SK-N-SH (cell line): ENCODE data around the gene BSX.

ENCODE experiments used
- CTCF ChIP-seq: fragments of 200-600 bp; sonication (generic); IDR thresholded peaks from 2 replicates; pipeline ENCODE4 v1.6.1; 2017; ENCODE audit warnings: antibody characterized with exemption, mild to moderate bottlenecking, moderate library complexity
- EP300 ChIP-seq, 2 experiments: IDR thresholded peaks; 2 replicates each; pipeline versions ENCODE4 v1.4.0 to v1.6.1; 2012; ENCODE audit warnings: borderline replicate concordance in 1 of 2, low read depth in 1 of 2, low read length in 1 of 2
- EZH2phosphoT487 ChIP-seq: fragments of 200-600 bp; sonication (generic); IDR thresholded peaks from 2 replicates; pipeline ENCODE4 v1.6.1; 2017; ENCODE audit warnings: low read depth, mixed run types, mild to moderate bottlenecking, antibody characterized with exemption, moderate library complexity, borderline replicate concordance
- JUND ChIP-seq: IDR thresholded peaks from 2 replicates; pipeline ENCODE4 v1.4.0; 2012
- MAX ChIP-seq: IDR thresholded peaks from 2 replicates; pipeline ENCODE4 v1.4.0; 2012; ENCODE audit warnings: low read depth
- NFIC ChIP-seq: IDR thresholded peaks from 2 replicates; pipeline ENCODE4 v1.4.0; 2012; ENCODE audit warnings: borderline replicate concordance
- POLR2AphosphoS5 ChIP-seq: IDR thresholded peaks from 2 replicates; pipeline ENCODE4 v1.6.1; 2012; ENCODE audit warnings: low read depth, low read length
- RAD21 ChIP-seq: IDR thresholded peaks from 2 replicates; pipeline ENCODE4 v1.6.1; 2012; ENCODE audit warnings: mild to moderate bottlenecking, low read length
- REST ChIP-seq: IDR thresholded peaks from 2 replicates; pipeline ENCODE4 v1.6.1; 2012; ENCODE audit warnings: mild to moderate bottlenecking, low read depth, low read length, moderate library complexity
- RFX5 ChIP-seq: IDR thresholded peaks from 2 replicates; pipeline ENCODE4 v1.6.1; 2012; ENCODE audit warnings: mild to moderate bottlenecking, improper control_type of control experiment, low read length
- TAF1 ChIP-seq: IDR thresholded peaks from 2 replicates; pipeline ENCODE4 v1.6.1; 2012; ENCODE audit warnings: low read depth, mild to moderate bottlenecking, low read length, moderate library complexity, borderline replicate concordance
- TCF12 ChIP-seq: IDR thresholded peaks from 2 replicates; pipeline ENCODE4 v1.4.0; 2012
- USF2 ChIP-seq: fragments of 150-350 bp; IDR thresholded peaks from 2 replicates; pipeline ENCODE4 v1.6.1; 2017; ENCODE audit warnings: antibody characterized with exemption, low read length, low read depth, borderline replicate concordance
- YY1 ChIP-seq: IDR thresholded peaks from 2 replicates; pipeline ENCODE4 v1.4.0; 2012; ENCODE audit warnings: low read depth, mild to moderate bottlenecking

- TF ChIP-seq RAD21 (no peak), CTCF (no peak), EP300 (IDR thresholded peaks at IDR 0.05; ENCODE audit: borderline replicate concordance in 1 of 2, low read depth in 1 of 2, low read length in 1 of 2) (no peak), TAF1 (no peak), MAX (no peak), POLR2AphosphoS5 (no peak), NFIC (no peak), JUND (no peak), USF2 (no peak), TCF12 (no peak), EZH2phosphoT487 (no peak), YY1 (no peak), REST (no peak), RFX5 (no peak)
Observed at GRCh38 chr11:122938557-122938956, 43.1 kb downstream of the BSX start.
